K562 (cell line): ENCODE results near the gene GPATCH4. TPM values are rescaled to one million over a fixed set of nuclear protein-coding genes. Genes with fewer than 3 reads are reported as not detected.
A peak's percentile ranks its signal among the peaks of the same experiment; 100 is the strongest.

Experiments
- BRD4 ChIP-seq: fragments of 200-600 bp; sonication (generic); IDR thresholded peaks from 2 replicates; pipeline ENCODE4 v1.6.1; 2017; ENCODE audit warnings: inconsistent platforms
- COPS2 ChIP-seq: fragments of 450-650 bp; conservative IDR thresholded peaks from 2 replicates; pipeline ENCODE4 v1.6.1; 2016; ENCODE audit warnings: mild to moderate bottlenecking, moderate library complexity
- CREM ChIP-seq: IDR thresholded peaks from 2 replicates; pipeline ENCODE4 v1.6.1; 2014; ENCODE audit warnings: antibody characterized with exemption, low read depth
- DLX4 ChIP-seq: fragments of 250-450 bp; sonication (Bioruptor Pico); IDR thresholded peaks from 2 replicates; pipeline ENCODE4 v1.6.1; 2021; ENCODE audit warnings: mild to moderate bottlenecking
- E4F1 ChIP-seq: fragments of 250-450 bp; sonication (Bioruptor Pico); IDR thresholded peaks from 2 replicates; pipeline ENCODE4 v1.5.0; 2021; ENCODE audit warnings: mild to moderate bottlenecking, borderline replicate concordance
- FOXP4 ChIP-seq: sonication (generic); formaldehyde crosslinking; IDR thresholded peaks from 2 replicates; pipeline ENCODE4 v1.8.0; 2022; ENCODE audit warnings: mild to moderate bottlenecking, missing genetic modification reagents, borderline replicate concordance
- GABPB1 ChIP-seq: sonication (generic); formaldehyde crosslinking; IDR thresholded peaks from 2 replicates; pipeline ENCODE4 v1.8.0; 2022; ENCODE audit warnings: mild to moderate bottlenecking, missing genetic modification reagents
- GTF2E2 ChIP-seq: fragments of 200-800 bp; sonication (Bioruptor generic); IDR thresholded peaks from 2 replicates; pipeline ENCODE4 v1.6.1; 2016; ENCODE audit warnings: missing genetic modification characterization, missing compliant biosample characterization
- HES1 ChIP-seq: fragments of 450-650 bp; IDR thresholded peaks from 2 replicates; pipeline ENCODE4 v1.6.1; 2016; ENCODE audit warnings: low read depth, mild to moderate bottlenecking, moderate library complexity
- NCOA1 ChIP-seq: fragments of 450-650 bp; IDR thresholded peaks from 2 replicates; pipeline ENCODE4 v1.6.1; 2016; ENCODE audit warnings: low read depth
- NCOA4 ChIP-seq: fragments of 450-650 bp; IDR thresholded peaks from 2 replicates; pipeline ENCODE4 v1.6.1; 2018; ENCODE audit warnings: mild to moderate bottlenecking; ENCODE audit not compliant: partially characterized antibody
- NFIX ChIP-seq: fragments of 250-450 bp; sonication (Bioruptor Pico); IDR thresholded peaks from 2 replicates; pipeline ENCODE4 v1.4.0; 2020; ENCODE audit warnings: low read depth, mild to moderate bottlenecking, moderate library complexity
- NR0B1 ChIP-seq: fragments of 450-650 bp; IDR thresholded peaks from one replicate; pipeline ENCODE4 v1.6.1; 2018; ENCODE audit warnings: mild to moderate bottlenecking, moderate library complexity; ENCODE audit not compliant: partially characterized antibody
- PML ChIP-seq: IDR thresholded peaks from 2 replicates; pipeline ENCODE4 v1.6.1; 2012; ENCODE audit warnings: low read length, inconsistent platforms
- RNF219 ChIP-seq: fragments of 250-450 bp; sonication (Bioruptor Pico); IDR thresholded peaks from 2 replicates; pipeline ENCODE4 v1.5.0; 2022; ENCODE audit warnings: mild to moderate bottlenecking
- SLC30A9 ChIP-seq: fragments of 250-450 bp; sonication (Bioruptor Pico); IDR thresholded peaks from 2 replicates; pipeline ENCODE4 v1.8.0; 2022; ENCODE audit warnings: mild to moderate bottlenecking, moderate library complexity
- ZNF12 ChIP-seq: sonication (generic); formaldehyde crosslinking; IDR thresholded peaks from 2 replicates; pipeline ENCODE4 v1.4.0; 2020; ENCODE audit warnings: mild to moderate bottlenecking, missing genetic modification reagents
- ZNF146 ChIP-seq: IDR thresholded peaks from one replicate; pipeline ENCODE4 v1.6.1; 2018; ENCODE audit warnings: missing compliant biosample characterization; ENCODE audit not compliant: unreplicated experiment
- ZNF436 ChIP-seq: fragments of 250-450, 450-650 bp; sonication (Bioruptor Pico); formaldehyde crosslinking; IDR thresholded peaks from 2 replicates; pipeline ENCODE4 v1.7.0; 2020; ENCODE audit warnings: mild to moderate bottlenecking
- ZNF57 ChIP-seq: fragments of 450-650 bp; formaldehyde crosslinking; IDR thresholded peaks from 2 replicates; pipeline ENCODE4 v1.4.0; 2020; ENCODE audit warnings: mild to moderate bottlenecking, moderate library complexity
- polyA plus RNA-seq, 8 experiments: library from polyadenylated mRNA; depleted of rRNA in 4 of 8; stranded (reverse) in 5 of 8; unstranded in 3 of 8; fragments of >200 nt; fragmentation: Nextera tagmentation in 2 of 8; fragmentation: Illumina TruSeq in 1 of 8; extraction: Ambion mirVana in 2 of 8; extraction: Trizol in 1 of 8; gene quantifications; 2 replicates each; pipeline versions ENCODE4 v1.2.1 to v1.2.3, GENCODE V29; 2011 to 2014; ENCODE audit warnings: inconsistent platforms in 1 of 8, missing spikeins in 1 of 8
- total RNA-seq, 7 experiments: library from RNA; depleted of rRNA in 6 of 7; stranded (reverse); fragments of >200 nt in 6 of 7; fragmentation: Illumina TruSeq in 2 of 7; extraction: Trizol in 2 of 7; gene quantifications; 2 replicates each; pipeline versions ENCODE4 v1.2.1 to v1.2.3, GENCODE V29; 2011 to 2021; ENCODE audit warnings: low replicate concordance in 1 of 7

Gene GPATCH4
- total and polyA plus RNA-seq, 9 of the 15 experiments (the other 6 are each of a cell fraction or from before 2014, with no cell fraction given): 43.7 to 105 (median 76.5) TPM

- TF ChIP-seq ZNF57 (no peak), ZNF436 (CRISPR knock-in tag) (no peak), NCOA1 (no peak), GTF2E2 (tag) (no peak), COPS2 (no peak), CREM (peak; percentile 88), DLX4 (CRISPR knock-in tag) (no peak), PML (no peak), E4F1 (CRISPR knock-in tag) (no peak), ZNF12 (CRISPR knock-in tag) (no peak), SLC30A9 (CRISPR knock-in tag) (no peak), GABPB1 (CRISPR knock-in tag) (peak; percentile 97), ZNF146 (no peak), HES1 (no peak), NFIX (CRISPR knock-in tag) (no peak), BRD4 (no peak), RNF219 (CRISPR knock-in tag) (no peak), NCOA4 (no peak), FOXP4 (CRISPR knock-in tag) (no peak), NR0B1 (no peak)
Measured at GRCh38 chr1:156571919-156572662, 29.2 kb downstream of the GPATCH4 start, which contains the start of gene IQGAP3 (continued).
